Right lobe of liver (tissue), 4 donors: ENCODE measurements around the gene CLTB.

Source experiments
- POLR2A ChIP-seq: fragments of 450-650 bp; IDR thresholded peaks from one replicate; pipeline ENCODE4 v1.6.1; 2017; ENCODE audit warnings: antibody characterized with exemption, mild to moderate bottlenecking
- TF ChIP-seq, protein P1 (sequence below), 4 donors: fragments of 200-600 bp in 3 of 4; fragments of 450-650 bp in 1 of 4; IDR thresholded peaks; one replicate each; pipeline versions ENCODE4 v1.5.1 to v1.8.0; 2016 to 2022; ENCODE audit warnings: antibody characterized with exemption in 4 of 4, mild to moderate bottlenecking in 2 of 4
- donor health status: DM: no; HTN: no; CAD: no.
- donor health status: DM: no; HTN: no; CAD: no.
- donor health status: DM: no; HTN: yes; CAD: no.

DNA sequence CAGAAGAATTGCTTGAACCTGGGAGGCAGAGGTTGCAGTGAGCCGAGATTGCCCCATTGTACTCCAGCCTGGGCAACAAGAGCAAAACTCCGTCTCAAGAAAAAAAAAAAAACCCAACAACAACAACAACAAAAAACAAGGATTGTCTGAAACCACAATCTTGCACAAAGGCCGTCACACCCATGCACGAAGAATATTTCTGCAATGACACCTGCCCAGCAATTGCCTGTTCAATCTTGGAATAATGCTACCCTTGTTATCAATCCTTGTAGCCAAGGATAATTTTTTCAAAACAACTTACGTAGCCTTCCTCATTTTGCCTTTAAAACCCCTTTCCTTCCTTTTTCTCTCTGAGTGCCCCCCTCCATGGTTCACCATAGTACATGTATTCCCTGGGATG is 3.7 kb upstream of the CLTB start:
- TF ChIP-seq, protein P1, sequence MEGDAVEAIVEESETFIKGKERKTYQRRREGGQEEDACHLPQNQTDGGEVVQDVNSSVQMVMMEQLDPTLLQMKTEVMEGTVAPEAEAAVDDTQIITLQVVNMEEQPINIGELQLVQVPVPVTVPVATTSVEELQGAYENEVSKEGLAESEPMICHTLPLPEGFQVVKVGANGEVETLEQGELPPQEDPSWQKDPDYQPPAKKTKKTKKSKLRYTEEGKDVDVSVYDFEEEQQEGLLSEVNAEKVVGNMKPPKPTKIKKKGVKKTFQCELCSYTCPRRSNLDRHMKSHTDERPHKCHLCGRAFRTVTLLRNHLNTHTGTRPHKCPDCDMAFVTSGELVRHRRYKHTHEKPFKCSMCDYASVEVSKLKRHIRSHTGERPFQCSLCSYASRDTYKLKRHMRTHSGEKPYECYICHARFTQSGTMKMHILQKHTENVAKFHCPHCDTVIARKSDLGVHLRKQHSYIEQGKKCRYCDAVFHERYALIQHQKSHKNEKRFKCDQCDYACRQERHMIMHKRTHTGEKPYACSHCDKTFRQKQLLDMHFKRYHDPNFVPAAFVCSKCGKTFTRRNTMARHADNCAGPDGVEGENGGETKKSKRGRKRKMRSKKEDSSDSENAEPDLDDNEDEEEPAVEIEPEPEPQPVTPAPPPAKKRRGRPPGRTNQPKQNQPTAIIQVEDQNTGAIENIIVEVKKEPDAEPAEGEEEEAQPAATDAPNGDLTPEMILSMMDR (IDR thresholded peaks at IDR 0.05) = no peak
- TF ChIP-seq POLR2A = no peak
